GM04503 (cell line): ENCODE measurements around the gene DDIAS.
"Not testable (repeated sequence)": the region's sequence is repeated elsewhere in the genome, so short reads cannot be mapped to it uniquely, and the experiment has no call there.

ENCODE experiments used
- DNase-seq: peaks from one replicate; pipeline ENCODE4 v3.0.0-alpha.2; 2012; ENCODE audit warnings: low read depth

The DDIAS gene

DNA sequence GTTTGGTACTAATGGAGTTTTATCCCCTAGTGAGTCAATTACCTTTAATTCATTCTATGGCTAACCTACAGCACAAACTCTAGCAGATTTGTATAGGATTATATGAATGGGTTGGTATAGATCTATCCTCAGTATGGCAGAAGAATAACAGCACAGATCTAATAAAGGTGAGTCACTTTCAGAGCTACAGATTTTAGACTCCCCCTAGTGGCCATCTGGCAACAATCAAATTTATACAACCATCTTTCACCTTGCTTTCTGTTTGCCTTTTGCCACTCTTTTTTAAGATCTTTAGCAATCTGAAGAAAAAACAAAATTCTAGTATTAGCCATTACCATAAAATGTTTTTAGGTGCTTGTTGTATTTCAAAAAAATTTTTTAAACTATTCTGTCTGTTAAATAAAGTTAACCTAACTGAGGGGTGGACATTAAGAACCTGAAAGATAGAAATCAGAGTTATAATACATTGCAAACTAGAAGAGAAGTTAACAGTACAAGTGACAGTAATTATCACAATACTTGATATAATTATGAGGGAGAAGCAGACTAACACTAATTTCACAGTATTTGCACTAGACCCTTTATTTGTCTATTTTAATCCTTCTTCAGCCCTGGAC is 25.8 kb downstream of the DDIAS start:
- peak; percentile 9 for DNase-seq

DNA sequence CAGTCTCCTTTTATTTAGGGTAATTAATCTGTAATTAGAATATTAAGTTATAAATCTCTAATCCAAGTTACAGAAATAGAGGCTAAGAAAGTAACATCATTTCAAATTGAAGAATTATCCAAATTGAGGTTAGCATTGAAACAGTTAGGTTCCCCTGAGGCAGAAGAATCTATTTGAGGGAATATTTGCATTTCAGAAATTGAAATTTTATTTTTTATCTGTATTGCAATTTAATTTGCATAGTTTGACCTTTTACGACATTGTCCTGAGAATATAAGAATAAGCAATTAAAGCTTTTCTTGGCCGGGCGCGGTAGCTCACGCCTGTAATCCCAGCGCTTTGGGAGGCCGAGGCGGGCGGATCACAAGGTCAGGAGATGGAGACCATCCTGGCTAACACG is 27.6 kb downstream of the DDIAS start:
- DNase-seq = no peak

DNA sequence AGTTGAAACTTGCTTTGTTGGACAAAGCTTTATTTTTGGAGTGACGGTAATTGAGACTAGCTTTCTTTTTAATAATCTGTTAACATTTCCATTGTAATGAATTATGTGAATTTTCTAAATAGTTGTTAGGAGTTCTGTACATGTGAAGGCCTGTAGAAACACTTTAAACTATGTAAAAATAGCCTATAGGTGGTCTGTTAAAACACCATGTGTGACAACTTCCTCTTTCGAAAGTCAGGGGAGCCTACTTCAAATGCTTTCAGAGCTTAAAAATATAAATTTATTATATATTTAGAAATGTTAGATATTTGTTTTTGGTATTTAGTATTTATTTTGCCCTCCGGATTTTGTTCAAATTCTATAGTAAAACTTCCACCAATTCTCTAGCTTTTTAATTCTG is 28.7 kb downstream of the DDIAS start:
- no peak for DNase-seq

DNA sequence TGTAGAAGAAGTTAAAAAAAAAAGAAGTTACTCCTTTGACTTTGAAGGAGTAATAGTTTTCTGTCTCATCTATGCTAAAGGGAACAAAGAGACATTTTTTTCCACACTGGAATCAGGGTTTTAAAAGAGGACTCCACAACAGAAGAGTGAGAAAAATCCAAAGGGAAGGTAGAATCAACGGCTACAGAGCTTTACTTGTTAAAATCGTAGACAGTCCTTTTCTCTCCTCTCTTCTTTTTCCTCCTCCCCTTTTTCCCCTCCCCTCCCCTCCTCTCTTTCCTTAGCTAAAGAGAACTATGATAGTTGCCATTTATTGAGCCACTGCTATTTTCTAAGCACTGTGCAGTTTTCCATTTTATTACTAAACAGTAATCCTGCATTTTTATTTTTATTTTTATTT is 29.2 kb downstream of the DDIAS start:
- no peak for DNase-seq

DNA sequence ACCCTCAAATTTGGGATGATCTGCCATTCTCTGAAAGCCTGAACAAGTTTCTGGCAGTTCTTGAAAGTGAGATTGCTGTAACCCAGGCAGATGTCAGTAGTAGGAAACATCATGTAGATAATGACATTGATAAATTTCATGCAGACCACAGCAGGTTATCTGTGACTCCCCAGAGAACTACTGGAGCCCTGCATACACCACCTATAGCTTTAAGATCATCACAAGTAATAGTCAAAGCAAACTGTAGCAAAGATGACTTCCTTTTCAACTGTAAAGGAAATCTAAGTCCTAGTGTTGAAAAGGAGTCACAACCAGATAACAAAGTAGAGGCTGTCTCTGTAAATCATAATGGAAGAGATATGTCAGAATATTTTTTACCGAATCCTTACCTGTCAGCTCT is 31.0 kb downstream of the DDIAS start:
- no peak for DNase-seq

DNA sequence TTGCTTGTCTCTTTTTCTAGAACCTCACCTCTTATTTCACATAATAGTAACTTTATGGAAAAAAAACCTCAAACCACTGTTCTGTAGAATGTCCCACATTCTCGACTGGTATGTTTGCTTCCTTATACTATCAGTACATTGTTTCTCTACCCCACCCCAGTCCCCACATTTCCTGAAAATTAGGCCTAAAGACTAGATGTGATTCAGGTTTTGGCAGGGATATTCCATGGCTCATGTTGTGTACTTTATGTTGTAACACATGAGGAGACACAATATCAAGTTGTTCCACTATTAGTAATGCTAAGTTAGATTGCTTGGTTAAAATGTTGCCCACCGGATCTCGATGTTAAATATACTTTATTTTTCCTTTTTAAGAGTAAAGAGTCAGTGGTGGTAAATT is 34.7 kb downstream of the DDIAS start:
- no peak for DNase-seq

DNA sequence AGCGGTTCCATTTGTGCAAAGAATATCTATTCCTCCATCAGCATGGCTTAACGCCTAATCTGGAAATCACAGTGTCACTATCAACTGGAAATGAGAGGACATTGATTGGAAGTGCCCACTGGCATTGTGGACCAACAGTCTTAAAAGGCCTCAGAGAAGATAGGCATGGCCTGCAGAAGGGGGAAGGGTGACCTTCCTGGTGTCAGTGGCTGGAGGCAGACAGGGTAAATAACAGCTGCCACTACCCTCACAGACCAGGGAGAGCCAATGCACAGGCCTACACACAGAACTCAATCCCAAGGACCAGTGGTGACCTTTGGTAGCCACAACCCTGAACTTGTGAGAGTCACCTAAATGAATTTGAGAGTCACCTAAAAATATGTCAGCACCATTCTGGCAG is 36.0 kb downstream of the DDIAS start:
- no peak for DNase-seq

DNA sequence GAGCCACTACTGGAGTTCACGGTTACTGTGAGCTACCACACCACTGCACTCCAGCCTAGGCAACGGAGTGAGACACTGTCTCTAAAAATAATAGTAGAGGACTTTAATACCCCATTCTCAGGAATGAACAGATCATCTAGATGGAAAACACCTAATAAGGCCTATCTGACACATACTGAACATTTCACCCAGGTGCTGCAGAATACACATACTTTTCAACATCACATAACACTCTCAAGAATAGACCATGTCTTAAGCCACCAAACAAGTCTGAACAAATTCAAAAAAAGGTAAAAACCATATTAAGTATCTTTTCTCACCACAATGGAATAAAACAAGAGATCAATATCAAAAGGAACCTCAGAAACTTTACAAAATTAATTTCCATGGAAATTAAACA is 37.9 kb downstream of the DDIAS start:
- DNase-seq = no peak

DNA sequence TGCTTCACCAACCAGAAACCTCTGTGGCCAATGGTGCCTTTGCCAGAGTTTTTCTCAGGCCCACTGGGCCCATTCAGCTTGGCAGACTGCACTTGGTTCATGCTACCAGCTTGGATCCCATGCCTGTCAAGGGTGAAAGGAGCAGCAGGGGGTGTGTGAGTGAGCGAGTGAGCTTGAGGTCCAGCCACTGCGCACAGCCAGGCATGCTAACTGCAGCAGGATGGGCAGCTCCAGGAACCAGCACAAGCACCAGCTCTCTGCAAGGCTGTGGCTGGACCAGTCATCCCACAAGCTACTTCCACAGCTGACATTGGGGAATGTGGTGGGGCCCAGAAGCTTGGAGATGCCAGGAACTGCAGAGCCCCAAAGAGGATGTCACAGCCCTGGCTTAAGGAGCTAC is 40.8 kb downstream of the DDIAS start:
- no peak for DNase-seq

DNA sequence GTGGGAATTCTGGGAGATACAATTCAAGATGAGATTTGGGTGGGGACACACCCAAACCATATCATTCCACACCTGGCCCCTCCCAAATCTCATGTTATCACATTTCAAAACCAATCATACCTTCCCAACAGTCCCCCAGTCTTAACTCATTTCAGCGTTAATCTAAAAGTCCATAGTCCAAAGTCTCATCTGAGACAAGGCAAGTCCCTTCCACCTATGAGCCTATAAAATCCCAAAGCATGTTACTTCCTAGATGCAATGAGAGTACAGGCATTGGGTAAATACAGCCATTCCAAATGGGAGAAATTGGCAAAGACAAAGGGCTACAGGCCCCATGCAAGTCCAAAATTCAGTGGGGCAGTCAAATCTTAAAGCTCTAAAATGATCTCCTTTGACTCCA is 41.9 kb downstream of the DDIAS start:
- DNase-seq = not testable (repeated sequence)

DNA sequence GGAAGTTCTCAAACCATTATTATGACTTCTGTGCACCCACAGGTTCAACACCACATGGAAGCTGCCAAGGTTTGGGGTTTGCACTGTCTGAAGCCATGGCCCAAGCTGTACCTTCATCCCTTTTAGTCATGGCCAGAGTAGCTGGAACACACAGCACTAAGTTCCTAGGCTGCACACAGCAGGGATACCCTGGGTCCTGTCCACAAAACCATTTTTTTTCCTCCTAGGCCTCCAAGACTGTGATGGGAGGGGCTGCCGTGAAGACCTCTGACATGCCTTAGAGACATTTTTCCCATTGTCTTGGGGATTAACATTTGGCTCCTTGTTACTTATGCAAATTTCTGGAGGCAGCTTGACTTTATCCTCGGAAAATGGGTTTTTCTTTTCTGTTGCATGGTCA is 42.7 kb downstream of the DDIAS start:
- no peak for DNase-seq

DNA sequence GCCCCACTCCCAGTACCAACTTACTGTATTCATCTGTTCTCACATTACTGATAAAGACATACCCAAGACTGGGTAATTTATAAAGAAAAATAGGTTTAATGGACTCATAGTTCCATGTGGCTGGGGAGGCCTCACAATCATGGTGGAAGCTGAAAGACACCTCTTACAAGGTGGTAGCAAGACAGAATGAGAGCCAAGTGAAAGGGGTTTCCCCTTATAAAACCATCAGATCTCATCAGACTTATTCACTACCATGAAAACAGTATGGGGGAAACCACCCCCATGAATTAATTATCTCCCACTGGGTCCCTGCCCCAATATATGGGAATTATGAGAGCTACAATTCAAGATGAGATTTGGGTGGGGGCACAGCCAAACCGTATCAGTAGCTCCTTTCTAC is 43.5 kb downstream of the DDIAS start:
- DNase-seq = not testable (repeated sequence)

DNA sequence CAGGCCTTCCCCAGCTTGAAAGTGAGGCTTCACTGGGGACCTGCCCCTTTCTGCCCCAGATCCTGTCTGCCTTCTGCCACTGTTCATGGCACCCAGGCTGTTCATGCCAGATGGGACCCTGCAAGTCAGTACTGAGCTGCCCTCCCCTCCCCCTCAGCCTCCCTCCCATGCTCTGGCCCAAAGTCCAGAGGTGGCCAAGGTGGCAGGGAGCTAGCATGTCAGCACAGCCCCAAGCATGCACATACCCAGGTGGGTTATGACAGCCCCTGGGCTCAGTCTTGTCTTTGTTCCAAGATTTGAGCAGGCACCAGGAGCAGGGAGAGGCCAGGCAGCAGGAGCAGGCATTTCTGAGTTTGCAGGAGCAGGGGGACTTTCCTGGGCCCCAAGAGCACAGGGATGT is 44.1 kb downstream of the DDIAS start:
- DNase-seq = no peak

DNA sequence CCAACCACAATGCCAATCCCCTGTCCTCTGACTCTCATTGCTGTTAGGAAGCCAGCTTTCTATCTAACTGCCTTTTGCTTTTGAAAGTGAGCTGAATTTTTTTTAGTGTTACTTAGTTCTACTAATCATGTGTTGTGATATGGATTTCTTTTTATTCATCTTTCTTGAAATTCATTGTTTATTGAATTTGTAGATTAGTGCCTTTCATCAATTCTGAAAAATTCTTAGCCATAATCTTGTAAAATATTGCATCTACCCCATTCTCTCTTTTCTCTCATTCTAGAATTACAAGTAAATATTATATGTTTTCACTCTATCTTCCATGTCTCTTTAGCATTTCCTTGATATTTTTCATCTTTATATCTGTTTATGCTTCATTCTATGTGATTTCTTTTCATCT is 47.8 kb downstream of the DDIAS start:
- no peak for DNase-seq

DNA sequence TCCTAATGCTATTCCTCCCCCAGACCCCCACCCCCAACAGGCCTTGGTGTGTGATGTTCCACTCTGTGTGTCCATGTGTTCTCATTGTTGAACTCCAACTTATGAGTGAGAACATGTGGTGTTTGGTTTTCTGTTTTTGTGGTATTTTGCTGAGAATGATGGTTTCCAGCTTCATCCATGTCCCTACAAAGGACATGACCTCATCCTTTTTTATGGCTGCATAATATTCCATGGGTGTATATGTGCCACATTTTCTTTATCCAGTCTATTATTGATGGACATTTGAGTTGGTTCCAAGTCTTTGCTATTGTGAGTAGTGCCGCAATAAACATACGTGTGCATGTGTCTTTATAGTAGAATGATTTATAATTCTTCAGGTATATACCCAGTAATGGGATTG is 49.0 kb downstream of the DDIAS start:
- not testable (repeated sequence) for DNase-seq

DNA sequence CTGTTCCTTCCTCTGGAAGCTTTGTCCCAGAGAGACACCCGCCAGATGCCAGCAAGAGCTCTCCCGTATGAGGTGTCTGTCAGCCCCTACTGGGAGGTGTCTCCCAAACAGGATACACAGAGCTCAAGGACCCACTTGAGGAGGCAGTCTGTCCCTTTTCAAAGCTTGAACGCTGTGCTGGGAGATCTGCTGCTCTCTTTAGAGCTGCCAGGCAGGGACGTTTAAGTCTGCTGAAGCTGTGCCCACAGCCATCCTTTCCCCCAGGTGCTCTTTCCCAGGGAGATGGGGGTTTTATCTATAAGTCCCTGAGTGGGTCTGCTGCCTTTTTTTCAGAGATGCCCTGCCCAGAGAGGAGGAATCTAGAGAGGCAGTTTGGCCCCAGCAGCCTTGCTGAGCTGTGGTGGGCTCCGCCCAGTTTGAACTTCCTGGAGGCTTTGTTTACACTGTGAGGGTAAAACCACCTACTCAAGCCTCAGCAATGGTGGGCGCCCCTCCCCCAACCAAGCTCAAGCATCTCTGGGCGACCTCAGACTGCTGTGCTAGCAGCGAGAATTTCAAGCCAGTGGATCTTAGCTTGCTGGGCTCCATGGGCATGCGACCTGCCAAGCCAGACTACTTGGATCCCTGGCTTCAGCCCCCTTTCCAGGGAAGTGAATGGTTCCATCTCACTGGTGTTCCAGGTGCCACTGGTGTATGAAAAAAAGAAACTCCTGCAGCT is 54.4 kb downstream of the DDIAS start:
- DNase-seq = not testable (repeated sequence)

DNA sequence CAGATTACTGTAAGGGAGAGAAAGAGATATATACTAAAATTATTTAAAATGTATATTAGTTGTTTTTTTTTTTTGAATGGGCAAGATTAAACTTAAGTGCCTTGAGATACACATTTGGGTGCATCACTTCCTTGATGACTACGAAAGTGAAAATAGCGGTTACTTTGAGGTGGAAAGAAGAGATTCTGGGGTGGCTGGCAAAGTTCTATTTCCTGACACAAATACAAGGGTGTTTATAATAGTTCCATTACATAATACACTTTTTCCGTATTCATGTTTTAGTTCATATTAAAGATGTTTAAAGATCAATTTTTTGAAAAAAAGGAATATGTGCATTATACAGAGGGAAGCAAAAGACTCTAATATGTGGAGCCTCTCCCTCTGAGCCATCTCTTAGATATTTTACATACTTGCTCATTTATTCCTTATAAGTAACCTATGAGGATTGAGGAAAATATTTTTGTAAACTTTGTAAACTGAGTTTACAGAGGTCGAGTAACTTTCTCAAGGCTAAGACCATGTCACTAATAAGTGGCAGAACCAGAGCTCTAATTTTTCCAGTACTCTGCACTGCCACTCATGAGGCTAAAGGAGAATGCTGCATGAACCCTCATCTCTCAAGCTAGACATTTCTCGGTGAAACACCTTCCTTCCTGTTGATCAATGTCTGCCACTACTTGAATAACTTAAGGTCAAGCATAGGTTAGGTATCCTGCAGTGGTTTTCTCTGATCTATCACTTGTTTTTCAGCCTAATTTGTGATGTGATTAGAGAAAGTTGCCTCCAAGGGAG is 58.6 kb downstream of the DDIAS start:
- DNase-seq = no peak

DNA sequence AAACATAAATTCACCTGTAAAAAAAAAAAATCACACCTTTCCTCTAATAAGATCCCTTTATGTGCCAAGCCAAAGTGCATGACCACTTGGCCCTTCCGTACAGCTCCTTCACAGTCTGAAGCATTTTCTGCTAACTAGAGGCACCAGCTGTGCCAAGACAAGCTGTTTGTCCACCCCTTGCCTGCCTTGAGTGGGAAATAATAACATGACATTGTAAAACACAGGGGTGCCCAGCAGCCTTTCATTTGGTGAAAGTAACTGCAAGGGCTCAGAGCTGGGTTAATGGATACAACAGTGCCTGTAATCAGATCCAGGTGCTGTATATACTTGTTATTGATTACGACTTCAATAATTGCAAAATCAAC is 59.2 kb downstream of the DDIAS start:
- DNase-seq = no peak

DNA sequence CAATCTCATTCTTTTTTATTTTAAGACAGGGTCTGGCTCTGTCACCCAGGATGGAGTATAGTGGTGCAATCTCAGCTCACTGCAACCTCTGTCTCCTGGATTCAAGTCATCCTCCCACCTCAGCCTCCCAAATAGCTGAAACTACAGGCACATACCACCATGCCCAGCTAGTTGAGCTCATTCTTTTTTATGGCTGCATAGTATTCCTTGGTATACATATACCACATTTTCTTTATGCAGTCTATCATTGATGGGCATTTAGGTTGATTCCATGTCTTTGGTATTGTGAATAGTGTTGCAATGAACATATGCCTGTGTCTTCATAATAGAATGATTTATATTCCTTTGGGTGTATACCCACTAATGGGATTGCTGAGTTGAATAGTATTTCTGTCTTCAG is 60.5 kb downstream of the DDIAS start:
- not testable (repeated sequence) for DNase-seq

DNA sequence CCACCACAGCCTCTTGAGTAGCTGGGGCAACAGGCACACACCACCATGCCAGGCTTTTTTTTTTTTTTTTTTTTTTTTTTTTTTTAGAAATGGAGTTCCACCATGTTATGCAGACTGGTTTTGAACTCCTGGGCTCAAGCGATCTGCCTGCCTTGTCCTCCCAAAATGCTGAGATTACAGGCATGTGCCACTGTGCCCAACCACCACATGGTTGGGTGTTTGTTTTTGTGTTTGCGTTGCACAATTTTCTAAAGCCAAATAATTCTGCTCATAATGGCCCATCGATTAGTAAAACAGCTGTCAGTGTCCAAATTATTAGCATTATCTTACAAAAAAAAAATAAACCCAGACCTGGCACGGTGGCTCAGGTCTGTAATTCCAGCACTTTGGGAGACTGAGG is 65.8 kb downstream of the DDIAS start:
- DNase-seq = no peak

DNA sequence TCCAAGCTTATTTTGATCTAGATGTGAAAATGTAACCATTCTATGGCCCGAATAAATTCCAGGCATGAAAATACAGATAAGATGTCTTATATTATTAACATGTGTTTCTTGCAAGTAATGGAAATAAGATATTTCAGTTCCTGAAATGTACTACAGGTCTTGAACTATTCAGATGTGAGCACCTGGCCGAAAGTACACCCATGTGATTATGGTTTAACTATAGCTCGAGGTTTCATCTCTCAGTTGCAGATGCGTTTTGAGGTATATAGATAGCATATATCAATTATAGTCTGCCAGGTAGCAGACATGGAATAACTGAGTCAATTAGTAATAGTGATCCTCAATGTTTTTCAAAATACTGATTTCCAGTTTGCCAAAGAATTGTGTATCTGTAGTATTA is 68.3 kb downstream of the DDIAS start:
- DNase-seq = no peak

DNA sequence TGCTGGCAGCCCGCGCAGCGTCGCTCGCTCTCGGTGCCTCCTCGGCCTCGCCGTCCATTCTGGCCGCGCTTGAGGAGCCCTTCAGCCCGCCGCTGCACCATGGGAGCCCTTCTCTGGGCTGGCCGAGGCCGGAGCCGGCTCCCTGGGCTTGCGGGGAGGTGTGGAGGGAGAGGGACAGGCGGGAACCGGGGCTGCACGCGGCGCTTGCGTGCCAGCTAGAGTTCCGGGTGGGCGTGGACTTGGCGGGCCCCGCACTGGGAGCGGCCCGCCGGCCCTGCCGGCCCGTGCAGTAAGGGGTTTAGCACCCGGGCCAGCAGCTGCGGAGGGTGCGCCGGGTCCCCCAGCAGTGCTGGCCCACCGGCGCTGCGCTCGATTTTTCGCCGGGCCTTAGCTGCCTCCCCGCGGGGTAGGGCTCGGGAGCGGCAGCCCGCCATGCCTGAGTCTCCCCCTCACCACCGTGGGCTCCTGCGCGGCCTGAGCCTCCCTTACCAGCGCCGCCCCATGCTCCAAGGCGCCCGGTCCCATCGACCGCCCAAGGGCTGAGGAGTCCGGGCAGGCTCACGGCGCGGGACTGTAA is 69.1 kb downstream of the DDIAS start:
- DNase-seq = not testable (repeated sequence)

DNA sequence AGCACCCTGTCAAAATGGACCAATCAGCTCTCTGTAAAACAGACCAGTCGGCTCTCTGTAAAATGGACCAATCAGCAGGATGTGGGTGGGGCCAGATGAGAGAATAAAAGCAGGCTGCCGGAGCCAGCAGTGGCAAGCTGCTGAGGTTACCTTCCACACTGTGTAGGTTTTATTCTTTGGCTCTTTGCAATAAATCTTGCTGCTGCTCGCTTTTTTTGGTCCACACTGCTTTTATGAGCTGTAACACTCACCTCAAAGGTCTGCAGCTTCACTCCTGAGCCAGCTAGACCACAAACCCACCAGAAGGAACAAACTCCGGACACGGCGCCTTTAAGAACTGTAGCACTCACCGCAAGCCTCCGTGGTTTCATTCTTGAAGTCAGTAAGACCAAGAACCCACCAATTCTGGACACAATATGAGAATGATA is 70.0 kb downstream of the DDIAS start:
- DNase-seq = not testable (repeated sequence)
